ENCODE results near the gene INSL3. TPM values are rescaled to one million over a fixed set of nuclear protein-coding genes. Genes with fewer than 3 reads are reported as not detected.

The INSL3 gene
- total and polyA plus RNA-seq, 2 of the 8 experiments (the other 6 are each of a cell fraction or from before 2014, with no cell fraction given) = 0.41 to 1.5 TPM

- Histone ChIP-seq H2BK12ac (ENCODE audit: low read depth, low read length) (no peak overlapping the region), H3K23ac (ENCODE audit: insufficient read length) (no peak overlapping the region), H3K4me2 (ENCODE audit: insufficient read depth in 1 of 2, low read depth in 2 of 2, low read length in 2 of 2) (no peak overlapping the region), H3K9me3 (ENCODE audit: insufficient read depth in 2 of 2, low read depth in 1 of 2, low read length in 1 of 2) (no peaks in the 10 kb centered on the region), H3K4me1 (replicated peaks in 1 of 4; ENCODE audit: control insufficient read depth in 3 of 4, insufficient read depth in 4 of 4, low read length in 3 of 4) (peaks cover 0 to 6% (median 4%) of the 10 kb centered on the region in 4 experiments; a peak in 5 of 7 replicates), H4K20me1 (replicated peaks in 1 of 2; ENCODE audit: control insufficient read depth in 1 of 2, insufficient read depth in 2 of 2, low read length in 2 of 2) (no peaks in the 10 kb centered on the region), H3K27me3 (replicated peaks in 1 of 4; ENCODE audit: control insufficient read depth in 3 of 4, extremely low read depth in 1 of 4, insufficient read depth in 3 of 4, low read length in 3 of 4) (peaks cover 0 to 9% (median 7%) of the 10 kb centered on the region in 4 experiments; a peak in 6 of 7 replicates), H2AFZ (ENCODE audit: low read length) (no peak overlapping the region), H3K79me2 (ENCODE audit: control insufficient read depth in 1 of 2, insufficient read depth in 2 of 2, low read length in 2 of 2) (no peaks in the 10 kb centered on the region), H2BK120ac (replicated peaks; ENCODE audit: low read depth, low read length) (no peak overlapping the region), H3K36me3 (ENCODE audit: control insufficient read depth in 2 of 4, insufficient read depth in 4 of 4, low read length in 3 of 4) (no peaks in the 10 kb centered on the region), H2BK15ac (ENCODE audit: low read length) (no peak overlapping the region), H2BK20ac (ENCODE audit: low read length) (no peak overlapping the region), H3K4ac (replicated peaks; ENCODE audit: insufficient read length, low read depth, low read length) (no peak overlapping the region), H3K18ac (ENCODE audit: extremely low read depth, low read length) (no peak overlapping the region), H3K56ac (replicated peaks; ENCODE audit: insufficient read length, low read depth, low read length) (no peak overlapping the region), H4K5ac (ENCODE audit: insufficient read length, low read depth, low read length) (no peak overlapping the region), H2AK5ac (ENCODE audit: low read depth, low read length) (no peak overlapping the region), H4K91ac (replicated peaks; ENCODE audit: insufficient read length, low read length) (no peak overlapping the region), H4K8ac (ENCODE audit: extremely low read depth, insufficient read depth, low read length) (peak overlapping the region; percentile 57; the same call in 1 of the 2 replicates), H3K14ac (ENCODE audit: insufficient read length) (no peak overlapping the region), H3K9ac (replicated peaks in 1 of 4; ENCODE audit: extremely low read depth in 1 of 4, low read depth in 3 of 4, low read length in 3 of 4) (no peak overlapping the region), H3K79me1 (ENCODE audit: low read depth, low read length) (no peaks in the 10 kb centered on the region), H2BK5ac (ENCODE audit: low read depth, low read length) (no peak overlapping the region), H3K23me2 (ENCODE audit: low read depth, low read length) (peaks cover 12% of the 10 kb centered on the region; the same call in 1 of the 2 replicates), H3K4me3 (ENCODE audit: extremely low read depth in 1 of 4, insufficient read depth in 2 of 4, low read depth in 3 of 4, low read length in 4 of 4) (no peak overlapping the region), H3K27ac (ENCODE audit: low read depth, low read length) (no peak overlapping the region)
- 84% methylated on average over 11 of the region's 11 CpGs; no CpG with 5 or more reads in 1 of the 2 experiments for WGBS, 2 experiments (ENCODE audit: extremely low coverage in 1 of 2, insufficient coverage in 1 of 2, insufficient read length in 1 of 2, insufficient replicate concordance in 2 of 2, low coverage in 1 of 2, low lambda C conversion rate in 2 of 2, missing lambda C conversion rate in 1 of 2)
- FAIRE-seq (no peak), DNase-seq (ENCODE audit: low read depth in 1 of 2, low spot score in 2 of 2) (no peak)
- ChIA-PET POLR2A (ENCODE audit: partially characterized antibody) (interaction anchor here (3.7 kb wide), 1 partner anchor 62 kb away, joined by 12 read pairs; the partner anchor contains the start of gene RPL18A), CTCF (ENCODE audit: partially characterized antibody) (interaction anchor here (0.8 to 1.1 kb wide), 2 partner anchors 17 to 134 kb away, joined by 3 read pairs; no protein-coding TSS in a partner anchor)
- no peak for TF ChIP-seq TBP (IDR thresholded peaks at IDR 0.05; ENCODE audit: low read depth, low read length)
Observed at GRCh38 chr19:17797424-17798201, 23.7 kb downstream of the INSL3 start.

Data from H1 (cell line).